GM23248 (cell line): Measurements from ENCODE around the gene HPRT1. TPM values are rescaled to one million over a fixed set of nuclear protein-coding genes. Genes with fewer than 3 reads are reported as not detected.

ENCODE experiments used
- DNase-seq: peaks from one replicate; pipeline ENCODE4 v3.0.0-alpha.2; 2015
- H2AFZ ChIP-seq: fragments of 200-600 bp; sonication (generic); 2 replicates; pipeline ENCODE4 v1.6.1; 2016; ENCODE audit warnings: antibody characterized with exemption
- H3F3A ChIP-seq: fragments of 200-600 bp; sonication (generic); 2 replicates; pipeline ENCODE4 v1.6.1; 2016; ENCODE audit warnings: mild to moderate bottlenecking, antibody characterized with exemption, mixed run types; ENCODE audit not compliant: insufficient read depth
- H3K27ac ChIP-seq: fragments of 200-600 bp; sonication (generic); 2 replicates; pipeline ENCODE4 v1.5.1; 2016; ENCODE audit warnings: mild to moderate bottlenecking
- H3K27me3 ChIP-seq: fragments of 200-600 bp; sonication (generic); replicated peaks from 2 replicates; pipeline ENCODE4 v1.6.1; 2016; ENCODE audit warnings: mild to moderate bottlenecking; ENCODE audit not compliant: insufficient read depth
- H3K36me3 ChIP-seq: fragments of 200-600 bp; sonication (generic); 2 replicates; pipeline ENCODE4 v1.6.1; 2016; ENCODE audit warnings: low read depth, mild to moderate bottlenecking
- H3K4me1 ChIP-seq: fragments of 200-600 bp; sonication (generic); 2 replicates; pipeline ENCODE4 v1.6.1; 2016; ENCODE audit warnings: mild to moderate bottlenecking; ENCODE audit not compliant: insufficient read depth
- H3K4me2 ChIP-seq: fragments of 200-600 bp; sonication (generic); one replicate; pipeline ENCODE4 v1.6.1; 2016; ENCODE audit warnings: mild to moderate bottlenecking; ENCODE audit not compliant: unreplicated experiment
- H3K4me3 ChIP-seq: fragments of 200-600 bp; sonication (generic); 2 replicates; pipeline ENCODE4 v1.5.1; 2016; ENCODE audit warnings: mild to moderate bottlenecking
- H3K79me2 ChIP-seq: fragments of 200-600 bp; sonication (generic); 2 replicates; pipeline ENCODE4 v1.6.1; 2016; ENCODE audit warnings: mild to moderate bottlenecking; ENCODE audit not compliant: insufficient read depth
- H3K9ac ChIP-seq: fragments of 200-600 bp; sonication (generic); 2 replicates; pipeline ENCODE4 v1.6.1; 2016; ENCODE audit warnings: mild to moderate bottlenecking
- H3K9me2 ChIP-seq: fragments of 200-600 bp; sonication (generic); 2 replicates; pipeline ENCODE4 v1.6.1; 2016; ENCODE audit warnings: mixed run types, mild to moderate bottlenecking, moderate library complexity; ENCODE audit not compliant: insufficient read depth
- H3K9me3 ChIP-seq: fragments of 200-600 bp; sonication (generic); one replicate; pipeline ENCODE4 v1.6.1; 2017; ENCODE audit warnings: low read depth
- H4K20me1 ChIP-seq: fragments of 200-600 bp; sonication (generic); 2 replicates; pipeline ENCODE4 v1.6.0; 2016; ENCODE audit not compliant: insufficient read depth
- EZH2 ChIP-seq: fragments of 200-600 bp; sonication (generic); IDR thresholded peaks from 2 replicates; pipeline ENCODE4 v1.6.1; 2018; ENCODE audit warnings: antibody characterized with exemption, mild to moderate bottlenecking; ENCODE audit not compliant: insufficient read depth, poor library complexity, severe bottlenecking
- EZH2phosphoT487 ChIP-seq: fragments of 200-600 bp; sonication (generic); IDR thresholded peaks from 2 replicates; pipeline ENCODE4 v1.6.1; 2018; ENCODE audit warnings: antibody characterized with exemption, moderate library complexity, mild to moderate bottlenecking, low read depth; ENCODE audit not compliant: insufficient read depth
- WGBS, 2 experiments: methylation state at CpG; one replicate each; pipeline ENCODE4 v1.1.6; 2015 to 2017; ENCODE audit warnings: low lambda C conversion rate in 2 of 2, low coverage in 1 of 2; ENCODE audit errors: missing lambda C conversion rate in 2 of 2; 5-methylcytosine and 5-hydroxymethylcytosine counted together
- in situ Hi-C: fragments of 300-500 bp; cut with MboI; formaldehyde crosslinking; loops from 2 replicates; pipeline ENCODE4 v1.15.0; 2020
- polyA plus RNA-seq: library from polyadenylated mRNA; unstranded; fragments of >200 nt; fragmentation: Nextera tagmentation; extraction: Ambion mirVana; gene quantifications from 2 replicates; pipeline ENCODE4 v1.2.1, GENCODE V29; 2016
- total RNA-seq: library from RNA; depleted of rRNA; stranded (reverse); fragments of >200 nt; shearing (Covaris generic); gene quantifications from 2 replicates; pipeline ENCODE4 v1.2.3, GENCODE V29; 2014

Gene HPRT1
- total and polyA plus RNA-seq, 2 experiments from 2014 or later = 12.0 to 63.2 TPM

DNA sequence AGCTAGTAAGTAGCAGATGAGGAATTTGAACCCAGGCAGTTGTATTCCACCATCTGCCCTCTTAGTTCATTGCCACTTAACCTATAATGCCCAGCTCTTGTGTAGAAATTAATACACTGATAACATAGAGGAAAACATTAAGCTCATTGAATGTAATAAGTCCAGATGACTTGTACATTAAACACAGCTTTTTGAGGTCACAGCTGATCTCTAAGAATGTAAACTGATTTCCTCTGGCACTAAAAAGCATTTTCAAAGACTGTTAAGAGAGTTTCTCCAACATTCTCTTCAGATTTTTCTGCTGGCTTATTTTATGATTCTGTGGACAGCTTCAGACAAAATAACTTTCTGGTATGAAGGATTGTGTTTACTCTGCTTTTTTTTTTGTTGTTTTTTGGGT lies 42.7 kb downstream of the HPRT1 start:
- Histone ChIP-seq H3K4me1 (no peaks in the 10 kb centered on the region), H3K4me3 (no peak overlapping the region), H2AFZ (no peak overlapping the region), H3K36me3 (no peaks in the 10 kb centered on the region), H3K9me2 (no peaks in the 10 kb centered on the region), H3K79me2 (no peaks in the 10 kb centered on the region), H3K27ac (no peak overlapping the region), H3K9me3 (no peaks in the 10 kb centered on the region), H3K9ac (no peak overlapping the region), H3K27me3 (no peaks in the 10 kb centered on the region), H4K20me1 (no peaks in the 10 kb centered on the region), H3K4me2 (no peak overlapping the region), H3F3A (no peaks in the 10 kb centered on the region)
- no peak for DNase-seq
- TF ChIP-seq EZH2phosphoT487 = no peak
- TF ChIP-seq EZH2 = no peak
- in situ Hi-C loops = loop anchor here (10.0 kb wide), 1 partner anchor 252 kb away; no protein-coding TSS in a partner anchor

DNA sequence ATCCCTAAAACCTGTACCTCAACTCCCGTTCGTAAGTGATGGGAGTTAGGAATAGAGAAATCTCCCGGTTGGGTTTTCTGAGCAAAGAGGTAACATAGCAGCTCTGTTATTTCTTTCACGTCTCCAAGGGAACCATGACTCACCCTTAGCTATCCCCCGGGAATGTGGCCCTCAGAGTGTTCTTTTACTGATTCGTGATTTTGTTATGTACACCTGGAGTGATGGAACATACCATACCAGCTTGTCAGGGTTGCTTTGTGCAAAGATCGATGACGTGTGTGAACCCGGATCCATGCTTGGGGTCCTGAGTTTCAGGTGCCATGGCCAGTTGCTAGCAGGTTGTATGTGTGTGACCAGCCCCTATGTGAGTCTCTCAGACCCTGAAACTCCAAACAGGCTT lies 52.6 kb downstream of the HPRT1 start:
- Histone ChIP-seq H3K27me3 (no peaks in the 10 kb centered on the region), H3K9me2 (no peaks in the 10 kb centered on the region), H4K20me1 (no peaks in the 10 kb centered on the region), H2AFZ (no peak overlapping the region), H3F3A (no peaks in the 10 kb centered on the region), H3K4me3 (no peak overlapping the region), H3K9ac (peak overlapping the region; percentile 21; the same call in 1 of the 2 replicates), H3K9me3 (no peaks in the 10 kb centered on the region), H3K27ac (peak overlapping the region; percentile 56), H3K36me3 (no peaks in the 10 kb centered on the region), H3K4me2 (no peak overlapping the region), H3K4me1 (peaks cover 8% of the 10 kb centered on the region), H3K79me2 (no peaks in the 10 kb centered on the region)
- WGBS, 2 experiments = 45 to 47% methylated on average over 9 of the region's 9 CpGs
- DNase-seq = peak; percentile 76
- in situ Hi-C loops = no loop called here
- TF ChIP-seq EZH2phosphoT487 = no peak
- TF ChIP-seq EZH2 = no peak

DNA sequence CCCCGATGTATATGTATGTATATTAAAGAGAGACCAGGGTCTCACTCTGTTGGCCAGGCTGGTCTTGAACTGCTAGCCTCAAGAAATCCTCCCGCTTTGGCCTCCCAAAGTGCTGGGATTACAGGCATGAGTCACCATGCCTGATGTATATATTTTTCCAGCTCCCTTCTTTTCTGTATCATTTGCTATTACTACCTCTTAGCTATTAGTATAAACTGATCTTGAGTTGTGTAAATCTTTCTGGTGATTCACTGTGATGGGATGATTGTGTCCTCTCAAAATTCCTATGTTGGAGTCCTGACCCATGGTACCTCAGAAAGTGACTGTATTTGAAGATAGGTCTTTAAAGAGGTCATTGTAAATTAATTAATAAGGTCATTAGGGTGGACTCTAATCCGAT lies 53.1 kb downstream of the HPRT1 start:
- Histone ChIP-seq H3K4me3 (no peak overlapping the region), H3K4me2 (no peak overlapping the region), H3K27ac (peak overlapping the region; percentile 39; the same call in 1 of the 2 replicates), H3K36me3 (no peaks in the 10 kb centered on the region), H3F3A (no peaks in the 10 kb centered on the region), H2AFZ (no peak overlapping the region), H3K4me1 (peaks cover 8% of the 10 kb centered on the region), H3K79me2 (no peaks in the 10 kb centered on the region), H3K9ac (no peak overlapping the region), H3K9me3 (no peaks in the 10 kb centered on the region), H4K20me1 (no peaks in the 10 kb centered on the region), H3K9me2 (no peaks in the 10 kb centered on the region), H3K27me3 (no peaks in the 10 kb centered on the region)
- DNase-seq = peak; percentile 10
- in situ Hi-C loops = no loop called here
- WGBS, 2 experiments = 93 to 100% methylated on average over 3 of the region's 3 CpGs
- TF ChIP-seq EZH2 (no peak), EZH2phosphoT487 (no peak)

DNA sequence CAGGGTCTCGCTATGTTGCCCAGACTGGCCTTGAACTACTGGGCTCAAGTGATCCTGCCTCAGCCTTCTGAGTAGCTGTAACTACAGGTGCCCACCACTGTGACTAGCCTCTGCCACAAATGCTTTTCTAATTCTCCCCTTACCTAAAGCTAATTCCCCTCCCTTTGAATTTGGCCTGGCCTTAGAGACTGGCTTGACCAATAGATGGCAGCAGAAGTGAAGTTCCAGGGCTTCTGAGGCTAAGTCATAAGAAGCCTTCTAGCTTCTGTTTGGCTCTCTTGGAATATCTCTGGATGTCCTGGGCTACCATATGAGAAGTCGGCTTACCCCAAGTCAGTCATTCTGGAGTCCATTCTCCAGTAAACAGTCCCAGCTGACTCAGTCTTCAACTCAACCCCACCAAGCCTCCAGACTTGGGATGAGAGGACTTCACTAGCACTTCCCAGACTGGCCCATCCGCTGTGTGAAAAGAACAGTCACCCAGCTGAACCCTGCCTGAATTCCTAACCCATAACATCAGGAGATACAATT lies 61.0 kb downstream of the HPRT1 start:
- no peak overlapping the region for H3K9ac ChIP-seq
- TF ChIP-seq EZH2 = no peak
- no peak for TF ChIP-seq EZH2phosphoT487
- no peaks in the 10 kb centered on the region for H4K20me1 ChIP-seq
- peak; percentile 65 for DNase-seq
- H3K9me3 ChIP-seq = no peaks in the 10 kb centered on the region
- H3K36me3 ChIP-seq = no peaks in the 10 kb centered on the region
- H3K4me1 ChIP-seq = 0 out of 2 replicates have a peak, but pooled peaks cover 7% of the 10 kb centered on the region
- no peaks in the 10 kb centered on the region for H3K79me2 ChIP-seq
- no peak overlapping the region for H3K4me3 ChIP-seq
- H3K4me2 ChIP-seq = no peak overlapping the region
- 64% methylated on average over 3 of the region's 3 CpGs for WGBS, 2 experiments
- H2AFZ ChIP-seq = no peak overlapping the region
- in situ Hi-C loops = no loop called here
- no peaks in the 10 kb centered on the region for H3F3A ChIP-seq
- H3K27ac ChIP-seq = no peak overlapping the region
- H3K9me2 ChIP-seq = no peaks in the 10 kb centered on the region
- no peaks in the 10 kb centered on the region for H3K27me3 ChIP-seq

DNA sequence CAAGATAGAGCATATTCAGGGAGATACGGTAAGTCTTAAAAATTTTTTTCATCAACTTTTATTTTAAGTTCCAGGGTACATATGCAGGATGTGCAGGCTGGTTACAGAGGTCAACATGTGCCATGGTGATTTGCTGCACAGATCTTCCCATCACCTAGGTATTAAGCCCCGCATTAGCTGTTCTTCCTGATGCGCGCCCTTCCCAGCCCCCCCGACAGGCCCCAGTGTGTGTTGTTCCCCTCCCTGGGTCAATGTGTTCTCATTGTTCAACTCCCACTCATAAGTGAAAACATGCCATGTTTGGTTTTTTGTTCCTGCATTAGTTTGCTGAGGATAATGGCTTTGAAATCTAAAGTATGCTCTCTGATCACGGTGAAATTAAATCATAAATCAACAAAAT lies 64.2 kb downstream of the HPRT1 start:
- Histone ChIP-seq H3K79me2 (no peaks in the 10 kb centered on the region), H3K9me2 (no peaks in the 10 kb centered on the region), H2AFZ (no peak overlapping the region), H4K20me1 (no peaks in the 10 kb centered on the region), H3K4me2 (no peak overlapping the region), H3K36me3 (no peaks in the 10 kb centered on the region), H3K9me3 (no peaks in the 10 kb centered on the region), H3F3A (no peaks in the 10 kb centered on the region), H3K4me3 (no peak overlapping the region), H3K4me1 (peaks cover 11% of the 10 kb centered on the region; the same call in 1 of the 2 replicates), H3K27me3 (no peaks in the 10 kb centered on the region), H3K9ac (no peak overlapping the region), H3K27ac (no peak overlapping the region)
- in situ Hi-C loops = no loop called here
- WGBS, 2 experiments = 46 to 76% methylated on average over 3 to 6 of the region's 6 CpGs
- DNase-seq = no peak
- no peak for TF ChIP-seq EZH2
- no peak for TF ChIP-seq EZH2phosphoT487
